Measurements from ENCODE around the gene SLC38A3.

SLC38A3 gene

GRCh38 chr3:50266017-50266416 lies 60.9 kb downstream of the SLC38A3 start:
- H3K4me3 ChIP-seq, result peak overlapping the region; percentile 74
- DNase-seq (ENCODE audit: low spot score), result no peak
- no peak for TF ChIP-seq CTCF (IDR thresholded peaks at IDR 0.05)
- peak overlapping the region; percentile 97 to 99 for H3K27ac ChIP-seq

- DNase-seq (ENCODE audit: low spot score), result no peak
- no peak for TF ChIP-seq CTCF (IDR thresholded peaks at IDR 0.05)
- H3K4me3 ChIP-seq, result peak overlapping the region; percentile 74
- H3K27ac ChIP-seq, result peak overlapping the region; percentile 97 to 99
These were observed 61.8 kb downstream of the SLC38A3 start for GRCh38 chr3:50266836-50267235.

GRCh38 chr3:50267280-50267913 lies 62.3 kb downstream of the SLC38A3 start:
- DNase-seq (ENCODE audit: low spot score), result peak; percentile 87
- Histone ChIP-seq H3K27ac (peak overlapping the region; percentile 97 to 99), H3K4me3 (peak overlapping the region; percentile 74)
- TF ChIP-seq CTCF (IDR thresholded peaks at IDR 0.05), result no peak

GRCh38 chr3:50268276-50268675 lies 63.2 kb downstream of the SLC38A3 start:
- Histone ChIP-seq H3K4me3 (peak overlapping the region; percentile 74), H3K27ac (peak overlapping the region; percentile 97 to 99)
- TF ChIP-seq CTCF (IDR thresholded peaks at IDR 0.05), result no peak
- DNase-seq (ENCODE audit: low spot score), result no peak

GRCh38 chr3:50268703-50269451 lies 63.8 kb downstream of the SLC38A3 start, which contains the start of gene SEMA3B:
Gene SEMA3B, plus strand, starts transcription at chr3:50269147. Its CDS starts 94 bp downstream, at chr3:50269241.
- H3K27ac ChIP-seq, result peak within 1 kb of the TSS; percentile 97 to 99
- DNase-seq (ENCODE audit: low spot score), result peak; percentile 90
- no peak for TF ChIP-seq CTCF (IDR thresholded peaks at IDR 0.05)
- peak within 1 kb of the TSS; percentile 74 for H3K4me3 ChIP-seq

GRCh38 chr3:50269460-50269859 lies 64.4 kb downstream of the SLC38A3 start:
- H3K4me3 ChIP-seq, result peak overlapping the region; percentile 74
- peak overlapping the region; percentile 78 to 99 for H3K27ac ChIP-seq
- no peak for TF ChIP-seq CTCF (IDR thresholded peaks at IDR 0.05)
- DNase-seq (ENCODE audit: low spot score), result no peak

Measured in coronary artery (tissue), 2 donors.